Raji (cell line): ENCODE measurements around the gene DNASE1.

Source experiments
- POLR2A ChIP-seq: IDR thresholded peaks from 2 replicates; pipeline ENCODE4 v1.6.1; 2011; ENCODE audit warnings: low read depth, low read length, control low read depth; ENCODE audit not compliant: insufficient read depth

Gene DNASE1

GRCh38 chr16:3673676-3674377, 19.3 kb downstream of the DNASE1 start:
- no peak for TF ChIP-seq POLR2A

GRCh38 chr16:3674513-3675295, 20.2 kb downstream of the DNASE1 start:
- no peak for TF ChIP-seq POLR2A

- TF ChIP-seq POLR2A: no peak
Measured at GRCh38 chr16:3675601-3676130, 21.2 kb downstream of the DNASE1 start.

- no peak for TF ChIP-seq POLR2A
Measured at GRCh38 chr16:3677994-3678393, 23.5 kb downstream of the DNASE1 start.

- TF ChIP-seq POLR2A: no peak
Measured at GRCh38 chr16:3681206-3681605, 26.7 kb downstream of the DNASE1 start.

- no peak for TF ChIP-seq POLR2A
Measured at GRCh38 chr16:3687021-3687420, 32.5 kb downstream of the DNASE1 start.

GRCh38 chr16:3687792-3688191, 33.3 kb downstream of the DNASE1 start:
- no peak for TF ChIP-seq POLR2A

GRCh38 chr16:3689731-3690130, 35.2 kb downstream of the DNASE1 start:
- no peak for TF ChIP-seq POLR2A

- TF ChIP-seq POLR2A: no peak
Measured at GRCh38 chr16:3690470-3690928, 36.0 kb downstream of the DNASE1 start.

- no peak for TF ChIP-seq POLR2A
Measured at GRCh38 chr16:3690980-3691720, 36.7 kb downstream of the DNASE1 start.

- no peak for TF ChIP-seq POLR2A
Measured at GRCh38 chr16:3691761-3692160, 37.3 kb downstream of the DNASE1 start.

- no peak for TF ChIP-seq POLR2A
Measured at GRCh38 chr16:3694051-3694450, 39.6 kb downstream of the DNASE1 start.

GRCh38 chr16:3695610-3696369, 41.3 kb downstream of the DNASE1 start:
- no peak for TF ChIP-seq POLR2A

GRCh38 chr16:3696425-3697218, 42.1 kb downstream of the DNASE1 start:
- TF ChIP-seq POLR2A: no peak

- no peak for TF ChIP-seq POLR2A
Measured at GRCh38 chr16:3698941-3699340, 44.5 kb downstream of the DNASE1 start.
